IMR-90 (cell line): ENCODE results near the gene GOT1. TPM values are rescaled to one million over a fixed set of nuclear protein-coding genes. Genes with fewer than 3 reads are reported as not detected.

Source experiments
- ATAC-seq: fragments of 200-7000 bp; cut with Tn5 transposase; 2 replicates; pipeline ENCODE4 v1.9.1; 2020; ENCODE audit warnings: low read depth, mild to moderate bottlenecking, moderate library complexity
- BruUV-seq: library from RNA; stranded (reverse); fragments of 400-500 nt; replicated peaks from 2 replicates; lab custom pipeline; 2021; lab: Mats Ljungman, UMichigan
- CTCF ChIA-PET: fragments of 300-600 bp; formaldehyde crosslinking; extraction: SDS; loops from one replicate; lab custom pipeline; 2021; ENCODE audit warnings: antibody characterized with exemption; lab: Yijun Ruan, JAX
- POLR2A ChIA-PET: fragments of 300-600 bp; sonication (Branson Sonifier 250); formaldehyde crosslinking; loops from one replicate; lab custom pipeline; 2022; ENCODE audit warnings: antibody characterized with exemption; ENCODE audit not compliant: unreplicated experiment; lab: Charles Lee
- DNase-seq: peaks from one replicate; pipeline ENCODE4 v3.0.0; 2013
- H2AFZ ChIP-seq: replicated peaks from 2 replicates; pipeline ENCODE3; 2013; ENCODE audit warnings: low read length, mild to moderate bottlenecking; ENCODE audit not compliant: poor library complexity
- H2AK5ac ChIP-seq: 2 replicates; pipeline ENCODE4 v1.6.1; 2013; ENCODE audit warnings: low read depth, low read length, inconsistent platforms
- H2AK9ac ChIP-seq: replicated peaks from 2 replicates; pipeline ENCODE3; 2013; ENCODE audit warnings: mild to moderate bottlenecking, low read depth, low read length, moderate library complexity; ENCODE audit not compliant: poor library complexity
- H2BK120ac ChIP-seq: 2 replicates; pipeline ENCODE4 v1.6.1; 2013; ENCODE audit warnings: low read depth, low read length, inconsistent platforms
- H2BK15ac ChIP-seq: 3 replicates; pipeline ENCODE4 v1.6.1; 2013; ENCODE audit warnings: low read depth, low read length, inconsistent platforms
- H2BK20ac ChIP-seq: 2 replicates; pipeline ENCODE4 v1.6.1; 2013; ENCODE audit warnings: low read depth, mild to moderate bottlenecking, inconsistent platforms, low read length, moderate library complexity
- H2BK5ac ChIP-seq: 2 replicates; pipeline ENCODE4 v1.6.1; 2013; ENCODE audit warnings: mild to moderate bottlenecking, low read depth, low read length, inconsistent platforms; ENCODE audit not compliant: poor library complexity, severe bottlenecking
- H3K14ac ChIP-seq: replicated peaks from 2 replicates; pipeline ENCODE4 v1.6.1; 2013; ENCODE audit warnings: low read depth, low read length, inconsistent platforms
- H3K18ac ChIP-seq: 2 replicates; pipeline ENCODE4 v1.6.1; 2013; ENCODE audit warnings: low read depth, low read length, control low read depth
- H3K23ac ChIP-seq: 2 replicates; pipeline ENCODE4 v1.6.1; 2013; ENCODE audit warnings: low read depth, low read length, inconsistent platforms
- H3K27ac ChIP-seq: 2 replicates; pipeline ENCODE4 v1.5.1; 2013; ENCODE audit warnings: mild to moderate bottlenecking, control low read depth, low read length; ENCODE audit not compliant: insufficient read depth
- H3K27me3 ChIP-seq: 2 replicates; pipeline ENCODE4 v1.6.1; 2013; ENCODE audit warnings: low read length; ENCODE audit not compliant: control insufficient read depth, insufficient read depth
- H3K36me3 ChIP-seq: 2 replicates; pipeline ENCODE4 v1.6.1; 2013; ENCODE audit warnings: low read length, mixed read lengths; ENCODE audit not compliant: control insufficient read depth, insufficient read depth
- H3K4ac ChIP-seq: 2 replicates; pipeline ENCODE4 v1.6.1; 2013; ENCODE audit warnings: low read depth, low read length, inconsistent platforms
- H3K4me1 ChIP-seq: 2 replicates; pipeline ENCODE4 v1.6.1; 2013; ENCODE audit warnings: low read length, mixed read lengths; ENCODE audit not compliant: control insufficient read depth, insufficient read depth
- H3K4me2 ChIP-seq: 2 replicates; pipeline ENCODE4 v1.6.1; 2013; ENCODE audit warnings: low read depth, mild to moderate bottlenecking, control low read depth, low read length, moderate library complexity
- H3K4me3 ChIP-seq: 2 replicates; pipeline ENCODE4 v1.5.1; 2013; ENCODE audit warnings: low read depth, mild to moderate bottlenecking, control low read depth, low read length, moderate library complexity; ENCODE audit not compliant: insufficient read depth
- H3K56ac ChIP-seq: 2 replicates; pipeline ENCODE4 v1.6.1; 2013; ENCODE audit warnings: low read length, inconsistent platforms; ENCODE audit not compliant: insufficient read depth; ENCODE audit errors: extremely low read depth
- H3K79me1 ChIP-seq, 2 experiments: 2 replicates each; pipeline ENCODE4 v1.6.1; 2013; ENCODE audit warnings: low read length in 2 of 2, inconsistent platforms in 1 of 2, low read depth in 1 of 2
- H3K9ac ChIP-seq: 2 replicates; pipeline ENCODE4 v1.6.1; 2013; ENCODE audit warnings: low read depth, low read length, control low read depth
- H3K9me1 ChIP-seq: 2 replicates; pipeline ENCODE4 v1.6.1; 2013; ENCODE audit warnings: low read length, inconsistent platforms; ENCODE audit not compliant: insufficient read depth
- H3K9me3 ChIP-seq: 2 replicates; pipeline ENCODE4 v1.6.1; 2013; ENCODE audit warnings: low read length; ENCODE audit not compliant: control insufficient read depth, insufficient read depth
- H4K20me1 ChIP-seq: 2 replicates; pipeline ENCODE4 v1.6.1; 2013; ENCODE audit warnings: low read length, inconsistent platforms; ENCODE audit not compliant: insufficient read depth
- H4K5ac ChIP-seq: 2 replicates; pipeline ENCODE4 v1.6.1; 2013; ENCODE audit warnings: mild to moderate bottlenecking, low read depth, low read length, control low read depth
- H4K8ac ChIP-seq, 2 experiments: 2 replicates each; pipeline ENCODE4 v1.6.1; 2013; ENCODE audit warnings: low read depth in 2 of 2, low read length in 2 of 2, control low read depth in 1 of 2, inconsistent platforms in 1 of 2
- H4K91ac ChIP-seq: 2 replicates; pipeline ENCODE4 v1.6.1; 2013; ENCODE audit warnings: low read depth, low read length, inconsistent platforms; ENCODE audit not compliant: insufficient read depth
- CEBPB ChIP-seq: IDR thresholded peaks from 2 replicates; pipeline ENCODE4 v1.6.1; 2012; ENCODE audit warnings: low read depth, low read length, improper control_type of control experiment
- CHD1 ChIP-seq: IDR thresholded peaks from 2 replicates; pipeline ENCODE4 v1.6.1; 2012; ENCODE audit warnings: low read depth, low read length, improper control_type of control experiment
- CTCF ChIP-seq: conservative IDR thresholded peaks from 2 replicates; pipeline ENCODE4 v1.5.1; 2012; ENCODE audit warnings: mild to moderate bottlenecking, low read depth, low read length, improper control_type of control experiment
- ELK1 ChIP-seq: fragments of 150-350 bp; IDR thresholded peaks from 2 replicates; pipeline ENCODE4 v1.6.1; 2016; ENCODE audit warnings: low read depth, mild to moderate bottlenecking, low read length, moderate library complexity, borderline replicate concordance
- MAFK ChIP-seq: IDR thresholded peaks from 2 replicates; pipeline ENCODE4 v1.6.1; 2012; ENCODE audit warnings: low read depth, low read length, improper control_type of control experiment
- MAZ ChIP-seq: IDR thresholded peaks from 2 replicates; pipeline ENCODE4 v1.6.1; 2012; ENCODE audit warnings: low read depth, mild to moderate bottlenecking, low read length, improper control_type of control experiment, moderate library complexity, borderline replicate concordance
- MXI1 ChIP-seq: IDR thresholded peaks from 2 replicates; pipeline ENCODE4 v1.6.1; 2012; ENCODE audit warnings: low read depth, mild to moderate bottlenecking, low read length, moderate library complexity, borderline replicate concordance
- NFE2L2 ChIP-seq: fragments of 150-350 bp; IDR thresholded peaks from 2 replicates; pipeline ENCODE4 v1.6.1; 2016; ENCODE audit warnings: low read depth, mild to moderate bottlenecking, low read length
- RAD21 ChIP-seq: IDR thresholded peaks from 2 replicates; pipeline ENCODE4 v1.6.1; 2012; ENCODE audit warnings: low read length, improper control_type of control experiment
- RCOR1 ChIP-seq: IDR thresholded peaks from 2 replicates; pipeline ENCODE4 v1.6.1; 2012; ENCODE audit warnings: mild to moderate bottlenecking, low read length, improper control_type of control experiment; ENCODE audit not compliant: insufficient replicate concordance
- RFX5 ChIP-seq: IDR thresholded peaks from 2 replicates; pipeline ENCODE4 v1.8.0; 2012; ENCODE audit warnings: low read depth, mild to moderate bottlenecking, low read length, moderate library complexity
- SMC3 ChIP-seq: fragments of 150-350 bp; IDR thresholded peaks from 2 replicates; pipeline ENCODE4 v1.6.1; 2016; ENCODE audit warnings: low read depth, mild to moderate bottlenecking, antibody characterized with exemption, low read length, moderate library complexity
- WGBS, 2 experiments: methylation state at CpG; one replicate each; pipeline versions ENCODE4 v1.1.5 to v1.1.7; 2013; ENCODE audit warnings: missing lambda C conversion rate in 2 of 2; ENCODE audit not compliant: insufficient read length in 1 of 2; ENCODE audit errors: extremely low coverage in 2 of 2; 5-methylcytosine and 5-hydroxymethylcytosine counted together
- dilution Hi-C: fragments of 300-500 bp; cut with HindIII; formaldehyde crosslinking; loops from one replicate; pipeline ENCODE4 v1.14.3; 2018; ENCODE audit warnings: low sequenced_read_pairs; ENCODE audit not compliant: unreplicated experiment
- in situ Hi-C: fragments of 300-500 bp; cut with MboI; formaldehyde crosslinking; loops from 3 replicates; pipeline ENCODE4 v1.14.3; 2019; ENCODE audit warnings: low sequenced_read_pairs, inconsistent platforms, mixed read lengths
- intact Hi-C: fragments of 100-400 bp; cut with micrococcal nuclease; formaldehyde crosslinking; loops from 2 replicates; pipeline ENCODE4 v1.10.0; 2022
- polyA plus RNA-seq, 3 experiments: library from polyadenylated mRNA; depleted of rRNA; stranded (reverse); fragments of >200 nt; gene quantifications; 2 replicates each; pipeline ENCODE4 v1.2.3, GENCODE V29; 2012; ENCODE audit warnings: low replicate concordance in 1 of 3
- total RNA-seq: library from RNA; depleted of rRNA; stranded (reverse); fragments of >200 nt; gene quantifications from 2 replicates; pipeline ENCODE4 v1.2.3, GENCODE V29; 2012

Gene GOT1
- total and polyA plus RNA-seq, 2 of the 4 experiments (the other 2 are of a cell fraction), result 29.4 to 46.1 TPM

GRCh38 chr10:99467236-99467999 is 37.0 kb upstream of the GOT1 start:
- H3K27ac ChIP-seq, result no peak overlapping the region
- peak overlapping the region; percentile 56 for H2AFZ ChIP-seq
- no peak overlapping the region for H3K23ac ChIP-seq
- no peak overlapping the region for H3K18ac ChIP-seq
- no peaks in the 10 kb centered on the region for H3K36me3 ChIP-seq
- H3K4ac ChIP-seq, result no peak overlapping the region; the same call in 1 of the 2 replicates
- BruUV-seq, result no TSS peak
- no peak overlapping the region for H2BK5ac ChIP-seq
- peak; percentile 48 for ATAC-seq
- no peaks in the 10 kb centered on the region for H3K9me1 ChIP-seq
- no peak overlapping the region for H4K8ac ChIP-seq
- no peak overlapping the region for H4K91ac ChIP-seq
- POLR2A ChIA-PET, result no interaction called here
- H3K79me1 ChIP-seq, result no peaks in the 10 kb centered on the region
- WGBS, 2 experiments, result 75% methylated on average over 5 of the region's 14 CpGs; no CpG with 5 or more reads in 1 of the 2 experiments
- TF ChIP-seq CHD1 (no peak), MAZ (no peak), CEBPB (no peak), MXI1 (no peak), RAD21 (no peak), ELK1 (no peak), NFE2L2 (no peak), RFX5 (no peak), SMC3 (no peak), MAFK (no peak), CTCF (no peak), RCOR1 (no peak)
- intact Hi-C loops, result no loop called here
- no peak overlapping the region for H3K56ac ChIP-seq
- H3K9ac ChIP-seq, result no peak overlapping the region
- no peak overlapping the region for H4K5ac ChIP-seq
- in situ Hi-C loops, result no loop called here
- H2AK5ac ChIP-seq, result no peak overlapping the region
- H3K27me3 ChIP-seq, result peaks cover 15% of the 10 kb centered on the region
- H3K4me1 ChIP-seq, result no peaks in the 10 kb centered on the region; the same call in 1 of the 2 replicates
- H3K4me2 ChIP-seq, result no peak overlapping the region
- H2AK9ac ChIP-seq, result no peak overlapping the region
- no peak overlapping the region for H2BK15ac ChIP-seq
- no peak overlapping the region for H3K4me3 ChIP-seq
- CTCF ChIA-PET, result interaction anchor here (1.1 kb wide), 1 partner anchor 9 kb away, joined by 6 read pairs; no protein-coding TSS in a partner anchor
- H2BK120ac ChIP-seq, result no peak overlapping the region; the same call in 1 of the 2 replicates
- peak; percentile 28 for DNase-seq
- H2BK20ac ChIP-seq, result no peak overlapping the region
- H3K9me3 ChIP-seq, result no peaks in the 10 kb centered on the region
- no peaks in the 10 kb centered on the region for H4K20me1 ChIP-seq
- dilution Hi-C loops, result no loop called here
- no peak overlapping the region for H3K14ac ChIP-seq
